ENCODE data around the gene TGIF1. TPM values are rescaled to one million over a fixed set of nuclear protein-coding genes. Genes with fewer than 3 reads are reported as not detected.

Gene TGIF1
- total and polyA plus RNA-seq, 9 of the 15 experiments (the other 6 are each of a cell fraction or from before 2014, with no cell fraction given) = 16.1 to 77.7 (median 44.6) TPM

DNA sequence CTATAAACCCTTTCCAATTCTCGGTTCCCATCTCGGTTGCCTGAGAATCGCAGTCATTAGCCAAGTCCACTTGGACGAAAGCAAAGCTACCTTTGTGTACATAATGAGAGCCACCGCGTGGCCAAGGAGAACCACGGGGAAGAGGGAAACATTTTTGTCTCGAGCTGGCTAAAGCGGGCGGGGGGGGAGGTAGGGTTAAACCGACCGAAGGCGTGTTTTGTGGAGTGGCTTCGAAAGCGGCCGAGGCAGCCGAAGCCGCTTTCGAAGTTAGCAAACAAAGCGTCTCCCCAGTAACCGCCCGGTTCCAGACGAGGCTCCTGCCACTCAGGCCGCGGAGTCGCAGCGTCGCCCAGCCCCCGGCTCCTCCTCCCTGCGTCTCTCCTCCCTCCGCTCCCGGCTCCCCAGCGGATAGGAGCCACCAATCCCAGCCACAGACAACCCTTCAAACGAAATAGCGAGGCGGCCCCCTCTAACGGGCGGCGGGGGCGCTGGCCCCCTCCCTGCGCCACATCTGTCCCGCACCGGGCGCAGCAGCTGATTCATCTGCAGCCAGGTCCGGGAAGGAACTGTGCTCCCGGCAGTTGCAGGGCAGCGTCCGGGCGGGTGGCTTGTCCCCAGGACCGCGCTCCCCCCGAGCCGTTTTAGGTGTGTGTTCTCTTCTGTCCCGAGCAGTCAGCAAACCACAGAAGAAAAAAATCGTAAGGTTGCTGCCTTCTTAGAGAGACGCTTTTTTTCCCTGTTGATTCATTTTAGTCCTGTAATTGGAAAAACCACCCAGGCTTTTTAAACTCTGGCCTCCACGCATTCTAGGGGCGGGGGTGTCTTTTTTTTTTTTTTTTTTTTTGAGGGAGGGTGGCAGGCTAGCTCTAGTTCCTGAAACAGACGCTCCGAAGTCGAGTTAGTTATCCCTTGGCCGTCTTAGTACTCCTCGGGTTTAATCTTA lies 1.8 kb upstream of the TGIF1 start (continued):
- TF ChIP-seq ZNF133 (CRISPR knock-in tag; IDR thresholded peaks at IDR 0.05) (no peak), SAP30 (IDR thresholded peaks at IDR 0.05; ENCODE audit: borderline replicate concordance, insufficient read depth, low read depth, low read length, poor library complexity, severe bottlenecking) (peak; percentile 45), CHCHD3 (CRISPR knock-in tag; IDR thresholded peaks at IDR 0.05) (no peak; the same call in 1 of the 2 replicates), TEAD1 (CRISPR knock-in tag; IDR thresholded peaks at IDR 0.05) (peak; percentile 48 to 59; a peak in 2 of 4 replicates), MCM3 (IDR thresholded peaks at IDR 0.05) (no peak), CHD4 (IDR thresholded peaks at IDR 0.05; ENCODE audit: insufficient read depth, insufficient replicate concordance, low read depth, low read length, poor library complexity, severe bottlenecking) (no peak), KAT7 (CRISPR knock-in tag; IDR thresholded peaks at IDR 0.05; ENCODE audit: borderline replicate concordance) (no peak), NELFE (IDR thresholded peaks at IDR 0.05; ENCODE audit: insufficient read depth, insufficient read length) (no peak), RBM14 (IDR thresholded peaks at IDR 0.05; ENCODE audit: borderline replicate concordance, insufficient read depth, low read depth, low read length) (no peak)
- TF ChIP-seq, protein P1, sequence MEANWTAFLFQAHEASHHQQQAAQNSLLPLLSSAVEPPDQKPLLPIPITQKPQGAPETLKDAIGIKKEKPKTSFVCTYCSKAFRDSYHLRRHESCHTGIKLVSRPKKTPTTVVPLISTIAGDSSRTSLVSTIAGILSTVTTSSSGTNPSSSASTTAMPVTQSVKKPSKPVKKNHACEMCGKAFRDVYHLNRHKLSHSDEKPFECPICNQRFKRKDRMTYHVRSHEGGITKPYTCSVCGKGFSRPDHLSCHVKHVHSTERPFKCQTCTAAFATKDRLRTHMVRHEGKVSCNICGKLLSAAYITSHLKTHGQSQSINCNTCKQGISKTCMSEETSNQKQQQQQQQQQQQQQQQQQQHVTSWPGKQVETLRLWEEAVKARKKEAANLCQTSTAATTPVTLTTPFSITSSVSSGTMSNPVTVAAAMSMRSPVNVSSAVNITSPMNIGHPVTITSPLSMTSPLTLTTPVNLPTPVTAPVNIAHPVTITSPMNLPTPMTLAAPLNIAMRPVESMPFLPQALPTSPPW (CRISPR knock-in tag; IDR thresholded peaks at IDR 0.05) = no peak
- TF ChIP-seq, protein P2, sequence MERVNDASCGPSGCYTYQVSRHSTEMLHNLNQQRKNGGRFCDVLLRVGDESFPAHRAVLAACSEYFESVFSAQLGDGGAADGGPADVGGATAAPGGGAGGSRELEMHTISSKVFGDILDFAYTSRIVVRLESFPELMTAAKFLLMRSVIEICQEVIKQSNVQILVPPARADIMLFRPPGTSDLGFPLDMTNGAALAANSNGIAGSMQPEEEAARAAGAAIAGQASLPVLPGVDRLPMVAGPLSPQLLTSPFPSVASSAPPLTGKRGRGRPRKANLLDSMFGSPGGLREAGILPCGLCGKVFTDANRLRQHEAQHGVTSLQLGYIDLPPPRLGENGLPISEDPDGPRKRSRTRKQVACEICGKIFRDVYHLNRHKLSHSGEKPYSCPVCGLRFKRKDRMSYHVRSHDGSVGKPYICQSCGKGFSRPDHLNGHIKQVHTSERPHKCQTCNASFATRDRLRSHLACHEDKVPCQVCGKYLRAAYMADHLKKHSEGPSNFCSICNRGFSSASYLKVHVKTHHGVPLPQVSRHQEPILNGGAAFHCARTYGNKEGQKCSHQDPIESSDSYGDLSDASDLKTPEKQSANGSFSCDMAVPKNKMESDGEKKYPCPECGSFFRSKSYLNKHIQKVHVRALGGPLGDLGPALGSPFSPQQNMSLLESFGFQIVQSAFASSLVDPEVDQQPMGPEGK (CRISPR knock-in tag; IDR thresholded peaks at IDR 0.05; ENCODE audit: borderline replicate concordance) = peak; percentile 75; the same call in 1 of the 2 replicates
- TF ChIP-seq, protein P3, sequence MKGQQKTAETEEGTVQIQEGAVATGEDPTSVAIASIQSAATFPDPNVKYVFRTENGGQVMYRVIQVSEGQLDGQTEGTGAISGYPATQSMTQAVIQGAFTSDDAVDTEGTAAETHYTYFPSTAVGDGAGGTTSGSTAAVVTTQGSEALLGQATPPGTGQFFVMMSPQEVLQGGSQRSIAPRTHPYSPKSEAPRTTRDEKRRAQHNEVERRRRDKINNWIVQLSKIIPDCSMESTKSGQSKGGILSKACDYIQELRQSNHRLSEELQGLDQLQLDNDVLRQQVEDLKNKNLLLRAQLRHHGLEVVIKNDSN (CRISPR knock-in tag; IDR thresholded peaks at IDR 0.05) = no peak; the same call in none of the 2 replicates
- TF ChIP-seq, protein P4, sequence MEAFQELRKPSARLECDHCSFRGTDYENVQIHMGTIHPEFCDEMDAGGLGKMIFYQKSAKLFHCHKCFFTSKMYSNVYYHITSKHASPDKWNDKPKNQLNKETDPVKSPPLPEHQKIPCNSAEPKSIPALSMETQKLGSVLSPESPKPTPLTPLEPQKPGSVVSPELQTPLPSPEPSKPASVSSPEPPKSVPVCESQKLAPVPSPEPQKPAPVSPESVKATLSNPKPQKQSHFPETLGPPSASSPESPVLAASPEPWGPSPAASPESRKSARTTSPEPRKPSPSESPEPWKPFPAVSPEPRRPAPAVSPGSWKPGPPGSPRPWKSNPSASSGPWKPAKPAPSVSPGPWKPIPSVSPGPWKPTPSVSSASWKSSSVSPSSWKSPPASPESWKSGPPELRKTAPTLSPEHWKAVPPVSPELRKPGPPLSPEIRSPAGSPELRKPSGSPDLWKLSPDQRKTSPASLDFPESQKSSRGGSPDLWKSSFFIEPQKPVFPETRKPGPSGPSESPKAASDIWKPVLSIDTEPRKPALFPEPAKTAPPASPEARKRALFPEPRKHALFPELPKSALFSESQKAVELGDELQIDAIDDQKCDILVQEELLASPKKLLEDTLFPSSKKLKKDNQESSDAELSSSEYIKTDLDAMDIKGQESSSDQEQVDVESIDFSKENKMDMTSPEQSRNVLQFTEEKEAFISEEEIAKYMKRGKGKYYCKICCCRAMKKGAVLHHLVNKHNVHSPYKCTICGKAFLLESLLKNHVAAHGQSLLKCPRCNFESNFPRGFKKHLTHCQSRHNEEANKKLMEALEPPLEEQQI (IDR thresholded peaks at IDR 0.05) = no peak
- TF ChIP-seq, protein P5, sequence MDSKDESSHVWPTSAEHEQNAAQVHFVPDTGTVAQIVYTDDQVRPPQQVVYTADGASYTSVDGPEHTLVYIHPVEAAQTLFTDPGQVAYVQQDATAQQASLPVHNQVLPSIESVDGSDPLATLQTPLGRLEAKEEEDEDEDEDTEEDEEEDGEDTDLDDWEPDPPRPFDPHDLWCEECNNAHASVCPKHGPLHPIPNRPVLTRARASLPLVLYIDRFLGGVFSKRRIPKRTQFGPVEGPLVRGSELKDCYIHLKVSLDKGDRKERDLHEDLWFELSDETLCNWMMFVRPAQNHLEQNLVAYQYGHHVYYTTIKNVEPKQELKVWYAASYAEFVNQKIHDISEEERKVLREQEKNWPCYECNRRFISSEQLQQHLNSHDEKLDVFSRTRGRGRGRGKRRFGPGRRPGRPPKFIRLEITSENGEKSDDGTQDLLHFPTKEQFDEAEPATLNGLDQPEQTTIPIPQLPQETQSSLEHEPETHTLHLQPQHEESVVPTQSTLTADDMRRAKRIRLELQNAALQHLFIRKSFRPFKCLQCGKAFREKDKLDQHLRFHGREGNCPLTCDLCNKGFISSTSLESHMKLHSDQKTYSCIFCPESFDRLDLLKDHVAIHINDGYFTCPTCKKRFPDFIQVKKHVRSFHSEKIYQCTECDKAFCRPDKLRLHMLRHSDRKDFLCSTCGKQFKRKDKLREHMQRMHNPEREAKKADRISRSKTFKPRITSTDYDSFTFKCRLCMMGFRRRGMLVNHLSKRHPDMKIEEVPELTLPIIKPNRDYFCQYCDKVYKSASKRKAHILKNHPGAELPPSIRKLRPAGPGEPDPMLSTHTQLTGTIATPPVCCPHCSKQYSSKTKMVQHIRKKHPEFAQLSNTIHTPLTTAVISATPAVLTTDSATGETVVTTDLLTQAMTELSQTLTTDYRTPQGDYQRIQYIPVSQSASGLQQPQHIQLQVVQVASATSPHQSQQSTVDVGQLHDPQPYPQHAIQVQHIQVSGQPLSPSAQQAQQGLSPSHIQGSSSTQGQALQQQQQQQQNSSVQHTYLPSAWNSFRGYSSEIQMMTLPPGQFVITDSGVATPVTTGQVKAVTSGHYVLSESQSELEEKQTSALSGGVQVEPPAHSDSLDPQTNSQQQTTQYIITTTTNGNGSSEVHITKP (IDR thresholded peaks at IDR 0.05; ENCODE audit: partially characterized antibody) = no peak

All from K562 (cell line).